ENCODE data around the gene ABCA4. TPM values are rescaled to one million over a fixed set of nuclear protein-coding genes. Genes with fewer than 3 reads are reported as not detected.
A peak's percentile ranks its signal among the peaks of the same experiment; 100 is the strongest.
"Not testable (repeated sequence)": the region's sequence is repeated elsewhere in the genome, so short reads cannot be mapped to it uniquely, and the experiment has no call there.

Gene ABCA4
- total RNA-seq (ENCODE audit: unreplicated experiment): 51.7 TPM
- long read RNA-seq, partial matches to known transcripts: 8 of 15 reads
- long read RNA-seq, other reads (novel, unspliced or antisense): 7 of 15 reads

- Mint-ChIP-seq H3K27me3 (ENCODE audit: unreplicated experiment) (peaks cover 14% of the 10 kb centered on the region), H3K9me3 (ENCODE audit: unreplicated experiment) (no peaks in the 10 kb centered on the region), H3K4me3 (ENCODE audit: unreplicated experiment) (peak within 1 kb of the TSS; percentile 14), H3K4me1 (ENCODE audit: unreplicated experiment) (peaks cover 36% of the 10 kb centered on the region), H3K27ac (ENCODE audit: unreplicated experiment) (no peak within 1 kb of the TSS), H3K36me3 (ENCODE audit: low read depth, unreplicated experiment) (no peaks in the 10 kb centered on the region)
- TF ChIP-seq CTCF (IDR thresholded peaks at IDR 0.05; ENCODE audit: unreplicated experiment): no peak
- no peak for DNase-seq (ENCODE audit: low spot score)
Observed at GRCh38 chr1:94120991-94121390, at the start of gene ABCA4. Gene ABCA4, minus strand, starts transcription at chr1:94121148. Its CDS starts 103 bp downstream, at chr1:94121045.

GRCh38 chr1:94169126-94169525 is 48.2 kb upstream of the ABCA4 start:
- Mint-ChIP-seq H3K4me1 (ENCODE audit: unreplicated experiment) (peaks cover 7% of the 10 kb centered on the region), H3K27ac (ENCODE audit: unreplicated experiment) (no peak overlapping the region)
- DNase-seq (ENCODE audit: low spot score): no peak

GRCh38 chr1:94165843-94166242 is 44.9 kb upstream of the ABCA4 start:
- Mint-ChIP-seq H3K27ac (ENCODE audit: unreplicated experiment) (peak overlapping the region; percentile 36), H3K36me3 (ENCODE audit: low read depth, unreplicated experiment) (peaks cover 37% of the 10 kb centered on the region), H3K4me3 (ENCODE audit: unreplicated experiment) (no peak overlapping the region), H3K9me3 (ENCODE audit: unreplicated experiment) (peaks cover 3% of the 10 kb centered on the region), H3K27me3 (ENCODE audit: unreplicated experiment) (peaks cover 46% of the 10 kb centered on the region), H3K4me1 (ENCODE audit: unreplicated experiment) (peaks cover 13% of the 10 kb centered on the region)
- DNase-seq (ENCODE audit: low spot score): no peak
- TF ChIP-seq CTCF (IDR thresholded peaks at IDR 0.05; ENCODE audit: unreplicated experiment): no peak

More at GRCh38 chr1:94169126-94169525, 48.2 kb upstream of the ABCA4 start:
- Mint-ChIP-seq H3K27me3 (ENCODE audit: unreplicated experiment) (peaks cover 24% of the 10 kb centered on the region), H3K4me3 (ENCODE audit: unreplicated experiment) (peak overlapping the region; percentile 56), H3K9me3 (ENCODE audit: unreplicated experiment) (peaks cover 3% of the 10 kb centered on the region), H3K36me3 (ENCODE audit: low read depth, unreplicated experiment) (peaks cover 43% of the 10 kb centered on the region)
- no peak for TF ChIP-seq CTCF (IDR thresholded peaks at IDR 0.05; ENCODE audit: unreplicated experiment)

- peaks cover 47% of the 10 kb centered on the region for H3K27me3 Mint-ChIP-seq (ENCODE audit: unreplicated experiment)
- not testable (repeated sequence) for H3K9me3 Mint-ChIP-seq (ENCODE audit: unreplicated experiment); DNase-seq (ENCODE audit: low spot score); H3K4me3 Mint-ChIP-seq (ENCODE audit: unreplicated experiment)
- H3K27ac Mint-ChIP-seq (ENCODE audit: unreplicated experiment): peak overlapping the region; percentile 72
- peaks cover 29% of the 10 kb centered on the region for H3K36me3 Mint-ChIP-seq (ENCODE audit: low read depth, unreplicated experiment)
- H3K4me1 Mint-ChIP-seq (ENCODE audit: unreplicated experiment): peaks cover 13% of the 10 kb centered on the region
Observed at GRCh38 chr1:94164885-94165284, 43.9 kb upstream of the ABCA4 start.

- Mint-ChIP-seq H3K36me3 (ENCODE audit: low read depth, unreplicated experiment) (peaks cover 21% of the 10 kb centered on the region), H3K27me3 (ENCODE audit: unreplicated experiment) (peaks cover 46% of the 10 kb centered on the region), H3K27ac (ENCODE audit: unreplicated experiment) (peak overlapping the region; percentile 76), H3K4me1 (ENCODE audit: unreplicated experiment) (peaks cover 11% of the 10 kb centered on the region)
- not testable (repeated sequence) for H3K4me3 Mint-ChIP-seq (ENCODE audit: unreplicated experiment); DNase-seq (ENCODE audit: low spot score); H3K9me3 Mint-ChIP-seq (ENCODE audit: unreplicated experiment)
Observed at GRCh38 chr1:94164121-94164520, 43.2 kb upstream of the ABCA4 start.

GRCh38 chr1:94163249-94163648 is 42.3 kb upstream of the ABCA4 start:
- H3K27me3 Mint-ChIP-seq (ENCODE audit: unreplicated experiment): peaks cover 46% of the 10 kb centered on the region
- DNase-seq (ENCODE audit: low spot score); H3K4me1 Mint-ChIP-seq (ENCODE audit: unreplicated experiment); H3K4me3 Mint-ChIP-seq (ENCODE audit: unreplicated experiment); H3K9me3 Mint-ChIP-seq (ENCODE audit: unreplicated experiment); H3K27ac Mint-ChIP-seq (ENCODE audit: unreplicated experiment): not testable (repeated sequence)
- peaks cover 19% of the 10 kb centered on the region for H3K36me3 Mint-ChIP-seq (ENCODE audit: low read depth, unreplicated experiment)

All from endothelial cell (in vitro differentiated cells).